Trophoblast cell (in vitro differentiated cells and primary cell): Measurements from ENCODE around the gene AKAP12.

Experiments
- DNase-seq, 2 donors: peaks; one replicate each; pipeline ENCODE4 v3.0.0-alpha.2; 2016
- H2AFZ ChIP-seq: 2 replicates; pipeline ENCODE4 v1.6.1; 2013; ENCODE audit warnings: low read length, moderate library complexity, mild to moderate bottlenecking; ENCODE audit not compliant: insufficient read depth, poor library complexity
- H2AK5ac ChIP-seq: 2 replicates; pipeline ENCODE4 v1.6.1; 2013; ENCODE audit warnings: mild to moderate bottlenecking, low read length
- H2BK120ac ChIP-seq: 2 replicates; pipeline ENCODE4 v1.6.1; 2013; ENCODE audit warnings: low read length, mild to moderate bottlenecking, moderate library complexity; ENCODE audit not compliant: insufficient read depth, poor library complexity
- H2BK12ac ChIP-seq: 2 replicates; pipeline ENCODE4 v1.6.1; 2013; ENCODE audit warnings: mild to moderate bottlenecking, low read length, moderate library complexity
- H2BK5ac ChIP-seq: 2 replicates; pipeline ENCODE4 v1.6.1; 2013; ENCODE audit warnings: low read length, low read depth, moderate library complexity, mild to moderate bottlenecking; ENCODE audit not compliant: poor library complexity
- H3K14ac ChIP-seq: 2 replicates; pipeline ENCODE4 v1.6.1; 2013; ENCODE audit warnings: mild to moderate bottlenecking, low read length
- H3K18ac ChIP-seq: 2 replicates; pipeline ENCODE4 v1.6.1; 2013; ENCODE audit warnings: mild to moderate bottlenecking, low read length
- H3K23ac ChIP-seq: 2 replicates; pipeline ENCODE4 v1.6.1; 2013; ENCODE audit warnings: low read length
- H3K27ac ChIP-seq: 2 replicates; pipeline ENCODE4 v1.5.1; 2013; ENCODE audit warnings: low read depth, mild to moderate bottlenecking, inconsistent platforms, low read length, moderate library complexity
- H3K27me3 ChIP-seq: 2 replicates; pipeline ENCODE4 v1.6.1; 2013; ENCODE audit warnings: inconsistent platforms, mild to moderate bottlenecking, low read length, moderate library complexity; ENCODE audit not compliant: insufficient read depth
- H3K36me3 ChIP-seq, 2 experiments: 1 replicate in 1 of 2; 2 replicates in 1 of 2; pipeline ENCODE4 v1.6.1; 2013; ENCODE audit warnings: low read length in 2 of 2, mild to moderate bottlenecking in 2 of 2, moderate library complexity in 1 of 2; ENCODE audit not compliant: insufficient read depth in 2 of 2, control insufficient read depth in 1 of 2
- H3K4ac ChIP-seq: 2 replicates; pipeline ENCODE4 v1.6.1; 2013; ENCODE audit warnings: low read depth, mild to moderate bottlenecking, low read length, moderate library complexity
- H3K4me1 ChIP-seq, 2 experiments: 1 replicate in 1 of 2; 2 replicates in 1 of 2; pipeline ENCODE4 v1.6.1; 2013; ENCODE audit warnings: low read length in 2 of 2, mild to moderate bottlenecking in 2 of 2, moderate library complexity in 1 of 2; ENCODE audit not compliant: insufficient read depth in 2 of 2, control insufficient read depth in 1 of 2
- H3K4me2 ChIP-seq: 2 replicates; pipeline ENCODE4 v1.6.1; 2013; ENCODE audit warnings: inconsistent platforms, mild to moderate bottlenecking, low read length, moderate library complexity
- H3K4me3 ChIP-seq: 2 replicates; pipeline ENCODE4 v1.5.1; 2013; ENCODE audit warnings: mild to moderate bottlenecking, low read depth, low read length, inconsistent platforms
- H3K79me1 ChIP-seq: one replicate; pipeline ENCODE4 v1.6.1; 2013; ENCODE audit warnings: low read length
- H3K79me2 ChIP-seq: 2 replicates; pipeline ENCODE4 v1.6.1; 2013; ENCODE audit warnings: low read length, mild to moderate bottlenecking; ENCODE audit not compliant: control insufficient read depth, insufficient read depth, poor library complexity
- H3K9ac ChIP-seq: 2 replicates; pipeline ENCODE4 v1.6.1; 2013; ENCODE audit warnings: mild to moderate bottlenecking, low read length
- H3K9me3 ChIP-seq: 2 replicates; pipeline ENCODE4 v1.6.1; 2013; ENCODE audit warnings: low read depth, mild to moderate bottlenecking, control low read depth, inconsistent platforms, low read length; ENCODE audit not compliant: insufficient read depth
- H4K12ac ChIP-seq: 2 replicates; pipeline ENCODE4 v1.6.1; 2013; ENCODE audit warnings: low read depth, mild to moderate bottlenecking, low read length, moderate library complexity
- H4K8ac ChIP-seq: 2 replicates; pipeline ENCODE4 v1.6.1; 2013; ENCODE audit warnings: low read depth, mild to moderate bottlenecking, low read length, moderate library complexity
- H4K91ac ChIP-seq: one replicate; pipeline ENCODE4 v1.6.1; 2013; ENCODE audit warnings: low read depth, mild to moderate bottlenecking, low read length, moderate library complexity
- WGBS: extraction: QIAGEN DNeasy Blood & Tissue Kit; methylation state at CpG from one replicate; pipeline ENCODE4 v1.1.7; 2013; ENCODE audit warnings: missing lambda C conversion rate; ENCODE audit not compliant: insufficient read length, insufficient coverage; ENCODE audit errors: extremely low coverage; 5-methylcytosine and 5-hydroxymethylcytosine counted together

The AKAP12 gene

DNA sequence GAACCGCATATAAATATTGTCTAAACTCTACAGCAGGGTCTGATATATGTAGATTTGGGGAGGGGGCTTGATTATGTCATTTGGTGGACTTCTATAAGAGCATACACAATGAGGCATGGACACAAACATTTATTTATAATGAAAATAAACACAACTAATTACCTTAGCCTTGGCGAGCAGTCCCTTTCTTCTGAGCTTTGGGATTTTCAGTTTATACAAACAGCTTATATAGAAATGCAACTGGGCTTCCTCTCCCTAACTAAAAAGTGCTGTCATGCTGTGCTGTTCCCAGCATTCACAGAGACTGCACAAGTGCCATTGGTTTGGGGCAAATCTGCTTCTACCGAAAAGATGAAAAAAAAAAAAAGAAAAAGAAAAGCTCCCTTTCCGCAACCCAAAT lies 69.9 kb downstream of the AKAP12 start:
- Histone ChIP-seq H3K23ac (no peak overlapping the region), H3K4me1 (peaks cover 8 to 11% of the 10 kb centered on the region in 2 experiments), H3K79me1 (no peaks in the 10 kb centered on the region), H3K18ac (no peak overlapping the region), H2AFZ (no peak overlapping the region), H4K12ac (no peak overlapping the region), H2BK5ac (no peak overlapping the region), H3K4ac (no peak overlapping the region), H2BK12ac (no peak overlapping the region), H3K9ac (no peak overlapping the region), H3K27ac (no peak overlapping the region), H3K4me3 (no peak overlapping the region), H3K4me2 (no peak overlapping the region), H4K8ac (no peak overlapping the region), H3K79me2 (no peaks in the 10 kb centered on the region), H4K91ac (no peak overlapping the region), H3K36me3 (no peaks in the 10 kb centered on the region), H3K27me3 (no peaks in the 10 kb centered on the region), H2BK120ac (no peak overlapping the region), H2AK5ac (no peak overlapping the region), H3K9me3 (no peaks in the 10 kb centered on the region), H3K14ac (no peak overlapping the region)
- no CpG with 5 or more reads among the region's 4 CpGs for WGBS
- no peak for DNase-seq

DNA sequence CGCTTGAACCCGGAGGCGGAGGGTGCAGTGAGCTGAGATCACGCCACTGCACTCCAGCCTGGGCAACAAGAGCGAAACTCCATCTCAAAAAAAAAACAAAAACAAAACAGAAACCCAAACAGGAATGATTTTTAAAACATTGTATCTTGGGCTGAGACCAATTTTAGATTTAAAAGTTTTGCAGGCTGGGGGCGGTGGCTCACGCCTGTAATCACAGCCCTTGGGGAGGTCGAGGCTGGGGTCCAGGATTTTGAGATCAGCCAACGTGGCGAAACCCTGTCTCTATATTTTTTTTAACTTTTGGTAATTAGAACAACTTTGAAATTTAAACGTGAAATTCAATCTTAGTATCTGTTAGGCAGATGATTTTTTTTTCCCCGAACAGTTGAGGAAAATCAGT lies 70.5 kb downstream of the AKAP12 start:
- DNase-seq = no peak
- no peak overlapping the region for H3K9ac ChIP-seq
- H3K18ac ChIP-seq = no peak overlapping the region
- H3K36me3 ChIP-seq = no peaks in the 10 kb centered on the region
- no peak overlapping the region for H2AK5ac ChIP-seq
- H3K27ac ChIP-seq = no peak overlapping the region
- no peak overlapping the region for H4K12ac ChIP-seq
- H2BK120ac ChIP-seq = no peak overlapping the region
- H2AFZ ChIP-seq = no peak overlapping the region
- WGBS = no CpG with 5 or more reads among the region's 12 CpGs
- H4K8ac ChIP-seq = no peak overlapping the region
- no peaks in the 10 kb centered on the region for H3K27me3 ChIP-seq
- no peak overlapping the region for H2BK5ac ChIP-seq
- H3K23ac ChIP-seq = no peak overlapping the region
- no peak overlapping the region for H3K4me3 ChIP-seq
- H3K4me2 ChIP-seq = no peak overlapping the region
- H3K4ac ChIP-seq = no peak overlapping the region
- no peaks in the 10 kb centered on the region for H3K79me2 ChIP-seq
- H3K14ac ChIP-seq = no peak overlapping the region
- H2BK12ac ChIP-seq = no peak overlapping the region
- no peaks in the 10 kb centered on the region for H3K79me1 ChIP-seq
- H3K9me3 ChIP-seq = no peaks in the 10 kb centered on the region
- peaks cover 8 to 11% of the 10 kb centered on the region in 2 experiments for H3K4me1 ChIP-seq
- no peak overlapping the region for H4K91ac ChIP-seq

DNA sequence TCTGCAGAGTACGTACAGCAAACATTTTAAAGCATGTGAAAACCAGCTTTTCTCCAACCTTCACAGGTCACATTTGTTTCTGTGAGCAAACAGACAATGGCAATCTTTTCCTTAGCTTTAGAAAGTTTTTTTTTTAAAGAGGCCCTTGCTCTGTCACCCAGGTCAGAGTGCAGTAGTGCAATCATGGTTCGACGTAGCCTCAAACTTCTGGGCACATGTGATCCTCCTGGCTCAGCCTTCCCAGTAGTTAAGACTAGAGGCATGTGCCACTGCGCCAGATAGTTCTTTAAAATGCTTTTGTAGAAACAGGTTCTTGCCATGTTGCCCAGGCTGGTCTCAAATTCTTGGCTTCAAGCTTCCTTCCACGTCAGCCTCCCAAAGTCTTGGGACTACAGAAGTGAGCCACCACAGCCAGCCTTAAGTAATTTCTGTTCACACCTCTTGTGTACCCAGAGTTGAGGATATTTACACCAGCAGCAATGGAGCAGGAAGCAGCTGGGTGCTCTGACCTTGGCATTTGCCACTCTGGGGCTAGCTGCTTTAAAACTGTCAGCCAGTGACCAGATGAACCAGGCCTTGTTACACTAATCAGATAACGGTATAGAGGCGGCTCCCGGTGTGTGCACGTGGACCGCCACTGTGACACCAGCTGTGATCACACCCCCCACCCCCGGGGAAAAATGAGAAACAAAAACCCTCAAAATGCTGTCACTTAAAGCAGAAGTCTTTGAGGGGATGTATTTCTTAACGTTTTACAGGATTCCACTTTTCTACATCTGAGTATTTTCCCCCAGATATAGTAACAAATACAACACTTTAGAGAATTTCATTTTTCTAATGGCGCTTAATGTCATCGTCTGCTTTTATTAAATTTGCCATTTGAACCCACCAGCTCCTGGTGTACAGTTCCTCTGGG lies 71.3 kb downstream of the AKAP12 start:
- Histone ChIP-seq H3K4ac (no peak overlapping the region), H2BK12ac (no peak overlapping the region), H3K27ac (no peak overlapping the region), H3K4me3 (no peak overlapping the region), H2BK5ac (no peak overlapping the region), H3K9ac (no peak overlapping the region), H3K27me3 (no peaks in the 10 kb centered on the region), H4K91ac (no peak overlapping the region), H4K12ac (no peak overlapping the region), H3K18ac (no peak overlapping the region), H2AFZ (no peak overlapping the region), H2BK120ac (no peak overlapping the region), H3K36me3 (no peaks in the 10 kb centered on the region), H3K14ac (no peak overlapping the region), H3K79me2 (no peaks in the 10 kb centered on the region), H3K4me2 (no peak overlapping the region), H3K9me3 (no peaks in the 10 kb centered on the region), H3K4me1 (peaks cover 4 to 8% of the 10 kb centered on the region in 2 experiments), H3K79me1 (no peaks in the 10 kb centered on the region), H2AK5ac (no peak overlapping the region), H4K8ac (no peak overlapping the region), H3K23ac (no peak overlapping the region)
- DNase-seq = no peak
- no CpG with 5 or more reads among the region's 14 CpGs for WGBS

DNA sequence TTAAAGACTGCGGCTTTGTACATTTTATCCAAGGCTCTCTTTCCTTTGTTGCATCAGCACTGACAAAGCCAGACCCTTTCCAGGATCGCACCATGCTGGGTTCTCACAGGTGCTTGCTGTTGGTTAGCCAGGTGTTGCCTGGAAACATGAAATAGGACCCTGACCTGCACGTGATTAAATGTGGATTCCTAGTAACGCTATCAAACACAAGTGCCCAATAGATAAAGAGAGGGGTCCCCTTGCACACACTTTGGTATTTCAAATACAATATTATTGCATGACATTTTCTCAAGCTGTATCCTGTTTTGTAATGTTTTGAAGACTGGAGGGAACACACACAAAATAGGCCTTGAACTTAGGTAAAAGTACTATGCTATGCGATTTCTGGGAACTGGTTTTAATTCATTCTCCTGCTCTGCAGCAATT lies 73.3 kb downstream of the AKAP12 start:
- no peak overlapping the region for H3K4ac ChIP-seq
- H3K23ac ChIP-seq = no peak overlapping the region
- no peak overlapping the region for H3K14ac ChIP-seq
- no peaks in the 10 kb centered on the region for H3K79me1 ChIP-seq
- no peaks in the 10 kb centered on the region for H3K36me3 ChIP-seq
- H4K12ac ChIP-seq = no peak overlapping the region
- H3K79me2 ChIP-seq = no peaks in the 10 kb centered on the region
- no peak overlapping the region for H2BK120ac ChIP-seq
- H3K27ac ChIP-seq = no peak overlapping the region
- no peak overlapping the region for H4K91ac ChIP-seq
- H3K9me3 ChIP-seq = no peaks in the 10 kb centered on the region
- H3K4me1 ChIP-seq = peaks cover 0 to 2% of the 10 kb centered on the region in 2 experiments
- H2AFZ ChIP-seq = no peak overlapping the region
- no peak overlapping the region for H3K4me3 ChIP-seq
- H2BK12ac ChIP-seq = no peak overlapping the region
- no peak for DNase-seq
- H2AK5ac ChIP-seq = no peak overlapping the region
- H3K9ac ChIP-seq = no peak overlapping the region
- no peak overlapping the region for H4K8ac ChIP-seq
- no CpG with 5 or more reads among the region's 5 CpGs for WGBS
- H3K27me3 ChIP-seq = no peaks in the 10 kb centered on the region
- no peak overlapping the region for H3K18ac ChIP-seq
- H2BK5ac ChIP-seq = no peak overlapping the region
- no peak overlapping the region for H3K4me2 ChIP-seq
